SU-DHL-6 (cell line): ENCODE results near the gene FAM20C.

Source experiments
- EZH2phosphoT487 ChIP-seq: fragments of 200-600 bp; sonication (generic), shearing (Covaris generic); conservative IDR thresholded peaks from 2 replicates; pipeline ENCODE4 v1.6.1; 2018; ENCODE audit warnings: mild to moderate bottlenecking, antibody characterized with exemption, low read length, moderate library complexity, mixed read lengths
- TF ChIP-seq, protein P1 (sequence below): fragments of 200-600 bp; sonication (generic); IDR thresholded peaks from one replicate; pipeline ENCODE4 v1.5.1; 2017; ENCODE audit warnings: antibody characterized with exemption, mild to moderate bottlenecking, low read length, moderate library complexity; ENCODE audit not compliant: insufficient read depth, poor library complexity, severe bottlenecking

DNA sequence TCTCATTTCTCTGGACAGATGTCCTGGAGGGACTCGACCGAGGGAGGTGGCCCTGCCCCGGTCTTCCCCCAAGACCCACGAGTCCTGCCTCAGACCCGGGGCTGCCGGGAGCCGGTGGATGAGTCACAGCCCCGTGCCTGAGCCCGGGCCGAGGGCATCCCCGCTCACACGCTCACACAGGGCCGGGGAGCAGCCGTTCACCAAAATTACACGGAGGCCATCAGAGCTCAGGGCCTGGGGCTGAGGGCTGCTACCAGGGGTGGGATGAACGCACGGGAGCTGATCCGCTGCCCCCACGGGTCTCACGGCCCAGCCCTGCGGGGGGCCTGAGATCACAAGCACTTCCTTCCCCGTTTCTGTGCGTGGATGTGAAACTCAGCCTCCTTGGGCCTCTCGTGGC lies 17.5 kb downstream of the FAM20C start:
- TF ChIP-seq, protein P1, sequence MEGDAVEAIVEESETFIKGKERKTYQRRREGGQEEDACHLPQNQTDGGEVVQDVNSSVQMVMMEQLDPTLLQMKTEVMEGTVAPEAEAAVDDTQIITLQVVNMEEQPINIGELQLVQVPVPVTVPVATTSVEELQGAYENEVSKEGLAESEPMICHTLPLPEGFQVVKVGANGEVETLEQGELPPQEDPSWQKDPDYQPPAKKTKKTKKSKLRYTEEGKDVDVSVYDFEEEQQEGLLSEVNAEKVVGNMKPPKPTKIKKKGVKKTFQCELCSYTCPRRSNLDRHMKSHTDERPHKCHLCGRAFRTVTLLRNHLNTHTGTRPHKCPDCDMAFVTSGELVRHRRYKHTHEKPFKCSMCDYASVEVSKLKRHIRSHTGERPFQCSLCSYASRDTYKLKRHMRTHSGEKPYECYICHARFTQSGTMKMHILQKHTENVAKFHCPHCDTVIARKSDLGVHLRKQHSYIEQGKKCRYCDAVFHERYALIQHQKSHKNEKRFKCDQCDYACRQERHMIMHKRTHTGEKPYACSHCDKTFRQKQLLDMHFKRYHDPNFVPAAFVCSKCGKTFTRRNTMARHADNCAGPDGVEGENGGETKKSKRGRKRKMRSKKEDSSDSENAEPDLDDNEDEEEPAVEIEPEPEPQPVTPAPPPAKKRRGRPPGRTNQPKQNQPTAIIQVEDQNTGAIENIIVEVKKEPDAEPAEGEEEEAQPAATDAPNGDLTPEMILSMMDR = no peak
- TF ChIP-seq EZH2phosphoT487 = no peak
